Endodermal cell (in vitro differentiated cells): ENCODE data around the gene RANGAP1. TPM values are rescaled to one million over a fixed set of nuclear protein-coding genes. Genes with fewer than 3 reads are reported as not detected.
"Not testable (repeated sequence)": the region's sequence is repeated elsewhere in the genome, so short reads cannot be mapped to it uniquely, and the experiment has no call there.

Source experiments
- DNase-seq: peaks from one replicate; pipeline ENCODE4 v3.0.0-alpha.2; 2017
- H3K27ac ChIP-seq: 2 replicates; pipeline ENCODE4 v1.5.1; 2013; ENCODE audit warnings: mild to moderate bottlenecking, low read depth, low read length, moderate library complexity
- H3K27me3 ChIP-seq: 2 replicates; pipeline ENCODE4 v1.6.1; 2013; ENCODE audit warnings: mild to moderate bottlenecking, low read length, moderate library complexity; ENCODE audit not compliant: insufficient read depth, control insufficient read depth, poor library complexity, severe bottlenecking
- H3K36me3 ChIP-seq: 2 replicates; pipeline ENCODE4 v1.7.0; 2013; ENCODE audit warnings: mild to moderate bottlenecking, low read length, moderate library complexity; ENCODE audit not compliant: control insufficient read depth, insufficient read depth
- H3K4me1 ChIP-seq: one replicate; pipeline ENCODE4 v1.7.0; 2013; ENCODE audit warnings: low read length; ENCODE audit not compliant: control insufficient read depth, insufficient read depth
- H3K4me3 ChIP-seq: 2 replicates; pipeline ENCODE4 v1.5.1; 2013; ENCODE audit warnings: mild to moderate bottlenecking, low read length, moderate library complexity
- H3K9ac ChIP-seq: 2 replicates; pipeline ENCODE4 v1.6.1; 2013; ENCODE audit warnings: mild to moderate bottlenecking, low read length, moderate library complexity; ENCODE audit not compliant: poor library complexity, severe bottlenecking; ENCODE audit errors: extremely low read depth
- H3K9me3 ChIP-seq: 2 replicates; pipeline ENCODE4 v1.6.1; 2013; ENCODE audit warnings: mild to moderate bottlenecking, low read length, moderate library complexity; ENCODE audit not compliant: control insufficient read depth
- H3K27ac Mint-ChIP-seq: 2 replicates; pipeline ENCODE4 v1.8.0; 2020; ENCODE audit warnings: mixed read lengths
- H3K27me3 Mint-ChIP-seq: 2 replicates; pipeline ENCODE4 v1.8.0; 2021; ENCODE audit warnings: mild to moderate bottlenecking, mixed read lengths; ENCODE audit not compliant: insufficient read depth
- H3K36me3 Mint-ChIP-seq: 2 replicates; pipeline ENCODE4 v1.8.0; 2020; ENCODE audit warnings: low read depth, mixed read lengths
- H3K4me1 Mint-ChIP-seq: 2 replicates; pipeline ENCODE4 v1.8.0; 2020; ENCODE audit warnings: mixed read lengths
- H3K4me3 Mint-ChIP-seq: 2 replicates; pipeline ENCODE4 v1.8.0; 2020; ENCODE audit warnings: mild to moderate bottlenecking, moderate library complexity, mixed read lengths
- H3K9me3 Mint-ChIP-seq: 2 replicates; pipeline ENCODE4 v1.8.0; 2020; ENCODE audit warnings: mild to moderate bottlenecking, mixed read lengths
- WGBS, 2 experiments: methylation state at CpG; one replicate each; pipeline versions ENCODE4 v1.1.5 to v1.1.7; 2013; ENCODE audit warnings: missing lambda C conversion rate in 2 of 2, mixed read lengths in 1 of 2; ENCODE audit not compliant: insufficient coverage in 1 of 2, insufficient read length in 1 of 2; 5-methylcytosine and 5-hydroxymethylcytosine counted together
- total RNA-seq, 2 donors: library from RNA; stranded (reverse); fragmentation: NEBNext Ultra II Directional in 1 of 2; extraction: Animal tissue kit (Norgen Biotek cat#: 25700) in 1 of 2; gene quantifications; 2 replicates in 1 of 2; 3 replicates in 1 of 2; pipeline ENCODE4 v1.2.1, GENCODE V29; 2021
- TF ChIP-seq, protein P1 (sequence below): fragments of 200-600 bp; sonication (generic); conservative IDR thresholded peaks from 2 replicates; pipeline ENCODE4 v1.5.0; 2021; ENCODE audit warnings: antibody characterized with exemption, mild to moderate bottlenecking

The RANGAP1 gene
- total RNA-seq, 2 donors from 2014 or later, result 95.2 to 122 TPM

DNA sequence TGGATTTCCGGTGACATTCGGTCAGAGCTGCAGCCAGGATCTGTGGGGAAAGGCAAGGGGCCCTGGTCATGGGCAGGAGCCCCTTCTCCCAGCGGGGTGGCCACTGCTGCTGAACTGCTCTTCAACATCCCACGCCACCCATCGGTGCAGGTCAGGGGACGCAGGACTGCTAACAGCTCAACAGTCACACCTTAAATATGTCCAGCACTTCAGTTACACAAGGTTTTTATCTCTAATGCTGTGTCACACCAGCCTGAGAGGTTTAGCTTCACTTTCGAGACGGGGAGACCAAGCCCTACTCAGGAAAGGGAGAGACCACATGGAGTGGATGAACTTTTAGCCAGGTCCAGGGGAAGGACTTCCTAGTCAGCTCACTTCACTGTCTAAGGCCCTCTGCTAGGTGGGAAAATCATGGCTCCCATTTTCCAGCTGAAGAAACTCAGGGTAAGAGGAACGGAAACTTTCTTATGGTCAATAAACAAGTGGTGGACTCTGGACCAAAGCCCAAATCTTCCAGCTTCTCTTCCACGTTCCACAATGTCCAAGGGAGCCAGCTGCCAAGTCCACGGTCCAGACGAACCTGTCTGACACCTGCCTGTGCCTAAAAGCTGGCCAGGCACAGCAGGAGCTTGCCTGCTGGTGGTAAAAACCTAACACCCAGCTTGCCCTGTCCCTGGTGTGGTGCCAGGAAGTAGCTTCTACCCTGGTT, 24.3 kb downstream of the RANGAP1 start:
- H3K9ac ChIP-seq, result no peak overlapping the region
- peaks cover 89% of the 10 kb centered on the region for H3K36me3 Mint-ChIP-seq
- H3K4me3 ChIP-seq, result no peak overlapping the region
- peaks cover 87% of the 10 kb centered on the region for H3K36me3 ChIP-seq
- TF ChIP-seq, protein P1, sequence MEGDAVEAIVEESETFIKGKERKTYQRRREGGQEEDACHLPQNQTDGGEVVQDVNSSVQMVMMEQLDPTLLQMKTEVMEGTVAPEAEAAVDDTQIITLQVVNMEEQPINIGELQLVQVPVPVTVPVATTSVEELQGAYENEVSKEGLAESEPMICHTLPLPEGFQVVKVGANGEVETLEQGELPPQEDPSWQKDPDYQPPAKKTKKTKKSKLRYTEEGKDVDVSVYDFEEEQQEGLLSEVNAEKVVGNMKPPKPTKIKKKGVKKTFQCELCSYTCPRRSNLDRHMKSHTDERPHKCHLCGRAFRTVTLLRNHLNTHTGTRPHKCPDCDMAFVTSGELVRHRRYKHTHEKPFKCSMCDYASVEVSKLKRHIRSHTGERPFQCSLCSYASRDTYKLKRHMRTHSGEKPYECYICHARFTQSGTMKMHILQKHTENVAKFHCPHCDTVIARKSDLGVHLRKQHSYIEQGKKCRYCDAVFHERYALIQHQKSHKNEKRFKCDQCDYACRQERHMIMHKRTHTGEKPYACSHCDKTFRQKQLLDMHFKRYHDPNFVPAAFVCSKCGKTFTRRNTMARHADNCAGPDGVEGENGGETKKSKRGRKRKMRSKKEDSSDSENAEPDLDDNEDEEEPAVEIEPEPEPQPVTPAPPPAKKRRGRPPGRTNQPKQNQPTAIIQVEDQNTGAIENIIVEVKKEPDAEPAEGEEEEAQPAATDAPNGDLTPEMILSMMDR, result no peak
- no peaks in the 10 kb centered on the region for H3K9me3 ChIP-seq
- no peak overlapping the region for H3K4me3 Mint-ChIP-seq
- 90 to 94% methylated on average over 11 to 12 of the region's 12 CpGs for WGBS, 2 experiments
- no peak overlapping the region for H3K27ac ChIP-seq
- no peaks in the 10 kb centered on the region for H3K27me3 Mint-ChIP-seq
- no peaks in the 10 kb centered on the region for H3K9me3 Mint-ChIP-seq
- H3K27me3 ChIP-seq, result no peaks in the 10 kb centered on the region
- DNase-seq, result no peak
- no peaks in the 10 kb centered on the region for H3K4me1 ChIP-seq
- H3K4me1 Mint-ChIP-seq, result peaks cover 3% of the 10 kb centered on the region
- no peak overlapping the region for H3K27ac Mint-ChIP-seq

DNA sequence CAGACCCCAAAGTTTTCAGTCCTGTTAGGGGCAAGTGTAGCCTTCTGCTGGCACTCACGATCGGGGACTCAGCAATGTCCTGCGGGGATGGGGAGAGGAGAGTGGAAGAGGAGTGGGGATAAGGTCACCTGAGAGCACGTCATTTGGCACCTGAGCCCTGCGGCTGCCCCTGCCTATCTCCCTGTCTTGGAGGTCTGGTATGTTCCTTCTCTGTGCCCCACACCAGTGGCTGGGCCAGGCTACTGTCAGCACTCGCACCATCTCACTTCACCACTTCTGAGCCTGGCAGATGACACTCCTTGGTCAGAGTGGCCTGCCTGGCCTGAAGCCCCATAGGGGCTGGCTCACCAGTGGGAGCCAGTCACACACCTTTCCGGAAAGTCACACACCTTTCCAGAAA, 25.1 kb downstream of the RANGAP1 start:
- whole genome bisulfite sequencing, 2 experiments, result 92 to 98% methylated on average over 6 to 7 of the region's 7 CpGs
- H3K36me3 ChIP-seq, result peaks cover 87% of the 10 kb centered on the region

DNA sequence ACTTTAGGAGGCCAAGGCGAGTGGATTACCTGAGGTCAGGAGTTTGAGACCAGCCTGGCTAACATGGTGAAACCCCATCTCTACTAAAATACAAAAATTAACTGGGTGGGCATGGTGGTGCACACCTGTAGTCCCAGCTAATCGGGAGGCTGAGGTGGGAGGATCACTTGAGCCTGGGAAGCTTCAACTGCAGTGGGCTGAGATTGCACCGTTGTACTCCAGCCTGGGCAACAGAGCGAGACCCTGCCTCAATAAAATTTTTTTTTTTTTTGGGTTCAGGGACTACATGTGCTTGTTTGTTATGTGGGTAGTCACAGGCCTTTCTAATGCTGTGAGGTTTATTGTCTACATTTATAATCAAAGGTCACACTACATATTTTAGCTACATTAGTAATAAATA, 26.2 kb downstream of the RANGAP1 start:
- not testable (repeated sequence) for H3K27me3 Mint-ChIP-seq, H3K4me1 Mint-ChIP-seq, H3K27ac ChIP-seq, H3K27me3 ChIP-seq, H3K4me3 ChIP-seq, H3K27ac Mint-ChIP-seq, DNase-seq, H3K9ac ChIP-seq, H3K9me3 ChIP-seq, H3K4me1 ChIP-seq, H3K4me3 Mint-ChIP-seq, H3K9me3 Mint-ChIP-seq
- H3K36me3 ChIP-seq, result peaks cover 81% of the 10 kb centered on the region
- 95 to 100% methylated on average over 3 to 4 of the region's 4 CpGs for WGBS, 2 experiments
- H3K36me3 Mint-ChIP-seq, result peaks cover 85% of the 10 kb centered on the region

More for the DNA sequence above, 25.1 kb downstream of the RANGAP1 start:
- no peaks in the 10 kb centered on the region for H3K9me3 Mint-ChIP-seq
- Histone ChIP-seq H3K27me3 (no peaks in the 10 kb centered on the region), H3K9me3 (no peaks in the 10 kb centered on the region), H3K9ac (no peak overlapping the region), H3K4me3 (no peak overlapping the region), H3K4me1 (no peaks in the 10 kb centered on the region), H3K27ac (no peak overlapping the region)
- peaks cover 91% of the 10 kb centered on the region for H3K36me3 Mint-ChIP-seq
- H3K4me3 Mint-ChIP-seq, result no peak overlapping the region
- H3K27ac Mint-ChIP-seq, result no peak overlapping the region
- TF ChIP-seq, protein P1, result no peak
- no peak for DNase-seq
- H3K4me1 Mint-ChIP-seq, result peaks cover 3% of the 10 kb centered on the region
- no peaks in the 10 kb centered on the region for H3K27me3 Mint-ChIP-seq
